ENCODE results near the gene VENTX.

Gene VENTX

GRCh38 chr10:133235265-133235855 is 2.3 kb upstream of the VENTX start:
- DNase-seq (ENCODE audit: low read depth, low spot score): no peak

DNA sequence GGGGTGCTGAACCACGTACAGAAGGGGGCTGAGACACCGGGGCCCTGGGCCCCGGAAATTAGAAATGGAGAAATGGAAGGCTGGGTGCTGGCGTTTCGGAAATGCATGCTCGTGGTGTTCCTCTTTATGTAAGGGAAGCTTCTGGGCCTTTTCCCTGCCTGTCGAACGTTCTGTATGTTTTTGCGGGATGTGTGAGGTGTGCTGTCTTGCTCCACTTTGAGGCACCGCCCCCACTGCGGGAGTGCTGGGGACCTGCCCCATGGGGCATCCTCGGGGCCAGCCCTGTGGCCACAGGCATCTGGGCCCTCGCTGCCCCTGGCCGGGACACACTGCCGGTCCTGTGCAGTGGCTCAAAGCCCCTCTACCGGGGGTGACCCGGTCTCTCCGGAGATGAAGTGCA is 1.7 kb upstream of the VENTX start:
- no peak for DNase-seq (ENCODE audit: low read depth, low spot score)

- no peak for DNase-seq (ENCODE audit: low read depth, low spot score)
Measured at GRCh38 chr10:133236401-133237240, 1.0 kb upstream of the VENTX start.

- no peak for DNase-seq (ENCODE audit: low read depth, low spot score)
Measured at GRCh38 chr10:133237241-133237587, 441 bp upstream of the VENTX start.

GRCh38 chr10:133238466-133238804 is 780 bp downstream of the VENTX start:
- no peak for DNase-seq (ENCODE audit: low read depth, low spot score)

GRCh38 chr10:133239990-133240389 is 2.3 kb downstream of the VENTX start:
- DNase-seq (ENCODE audit: low read depth, low spot score): no peak

DNA sequence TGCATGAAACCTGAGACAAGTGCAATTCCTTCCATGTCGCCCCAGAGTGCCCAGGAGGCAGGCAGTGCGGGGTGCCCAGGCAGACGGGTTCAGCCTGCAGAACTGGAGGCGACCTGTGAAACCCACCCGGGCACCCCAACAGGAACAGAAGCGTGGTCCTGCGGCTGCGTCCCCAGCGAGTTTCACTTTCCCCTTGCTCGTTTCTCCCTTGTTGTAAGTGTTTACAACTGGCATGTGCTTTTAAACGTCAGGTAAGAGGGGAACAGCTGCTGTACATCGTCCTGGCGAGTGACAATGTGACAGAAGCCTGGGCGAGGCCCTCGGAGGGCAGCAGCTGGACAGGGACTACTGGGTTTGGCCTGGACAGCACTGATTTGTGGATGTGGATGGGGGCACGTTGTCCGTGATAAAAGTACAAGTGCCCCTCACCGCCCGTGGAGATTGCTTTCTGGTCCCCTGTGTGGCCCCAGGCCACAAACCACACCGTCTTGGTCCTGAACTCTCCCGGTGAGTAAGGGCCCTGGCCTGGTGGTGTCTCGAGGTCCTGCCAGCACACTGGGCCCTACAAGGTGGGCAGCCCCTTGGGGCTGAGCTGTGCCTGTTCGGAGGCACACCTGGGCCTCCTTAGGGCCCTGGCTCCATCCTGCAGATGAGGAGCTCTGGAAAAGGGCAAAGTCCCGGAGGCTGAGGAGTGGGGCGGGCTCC is 4.0 kb downstream of the VENTX start:
- no peak for DNase-seq (ENCODE audit: low read depth, low spot score)

DNA sequence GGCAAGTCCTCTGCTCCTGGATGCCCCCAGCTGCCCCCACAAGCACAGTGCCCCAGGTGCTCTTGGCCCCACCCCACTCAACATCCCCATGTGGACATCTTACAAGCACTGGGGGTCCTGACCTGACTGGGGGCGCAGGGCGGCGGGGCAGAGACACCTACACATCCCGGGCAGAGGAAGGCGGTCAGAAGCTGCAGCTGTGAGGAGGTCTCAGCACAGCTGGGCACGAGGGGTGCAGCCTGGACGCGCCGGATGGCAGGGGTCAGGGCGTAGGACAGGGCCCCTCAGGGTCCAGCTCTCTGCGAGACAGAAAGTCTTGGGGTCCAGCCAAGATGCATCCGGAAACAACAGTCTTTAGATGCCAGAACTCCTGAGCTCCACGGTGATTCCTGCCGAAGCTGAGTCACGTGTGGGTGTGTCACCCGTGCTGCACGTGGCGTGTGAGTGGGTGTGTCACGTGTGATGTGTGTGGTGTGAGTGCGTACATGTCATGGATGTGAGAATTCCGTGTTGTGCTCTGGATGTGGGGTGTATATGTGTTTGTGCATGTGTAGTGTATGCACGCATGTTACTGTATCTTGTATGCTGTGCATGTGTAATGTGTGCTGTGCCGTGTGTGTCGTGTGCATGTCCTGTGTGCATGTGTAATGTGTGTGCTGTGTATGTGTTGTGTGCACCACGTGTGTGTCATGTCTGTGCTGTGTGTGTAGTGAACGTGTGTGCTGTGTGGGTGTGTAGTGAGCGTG is 5.1 kb downstream of the VENTX start:
- DNase-seq (ENCODE audit: low read depth, low spot score): no peak

DNA sequence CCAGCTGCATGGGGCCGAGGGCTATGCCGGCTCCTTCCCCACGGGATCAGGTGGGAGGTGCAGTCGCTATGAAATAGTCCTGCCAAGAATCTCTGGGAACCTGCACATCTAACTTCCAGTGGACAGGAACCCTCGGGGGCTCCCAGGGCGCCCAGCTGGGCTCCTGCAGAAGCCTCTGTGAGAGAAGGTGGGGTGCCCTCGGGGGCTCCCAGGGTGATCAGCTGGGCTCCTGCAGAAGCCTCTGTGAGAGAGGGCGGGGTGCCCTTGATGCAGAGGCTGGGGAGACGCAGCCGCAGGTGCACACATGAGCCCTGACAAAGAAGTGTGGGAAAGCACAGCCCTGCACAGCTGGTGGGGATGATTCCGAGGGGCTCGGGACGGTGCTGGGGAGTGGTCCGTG is 5.9 kb downstream of the VENTX start:
- no peak for DNase-seq (ENCODE audit: low read depth, low spot score)

DNA sequence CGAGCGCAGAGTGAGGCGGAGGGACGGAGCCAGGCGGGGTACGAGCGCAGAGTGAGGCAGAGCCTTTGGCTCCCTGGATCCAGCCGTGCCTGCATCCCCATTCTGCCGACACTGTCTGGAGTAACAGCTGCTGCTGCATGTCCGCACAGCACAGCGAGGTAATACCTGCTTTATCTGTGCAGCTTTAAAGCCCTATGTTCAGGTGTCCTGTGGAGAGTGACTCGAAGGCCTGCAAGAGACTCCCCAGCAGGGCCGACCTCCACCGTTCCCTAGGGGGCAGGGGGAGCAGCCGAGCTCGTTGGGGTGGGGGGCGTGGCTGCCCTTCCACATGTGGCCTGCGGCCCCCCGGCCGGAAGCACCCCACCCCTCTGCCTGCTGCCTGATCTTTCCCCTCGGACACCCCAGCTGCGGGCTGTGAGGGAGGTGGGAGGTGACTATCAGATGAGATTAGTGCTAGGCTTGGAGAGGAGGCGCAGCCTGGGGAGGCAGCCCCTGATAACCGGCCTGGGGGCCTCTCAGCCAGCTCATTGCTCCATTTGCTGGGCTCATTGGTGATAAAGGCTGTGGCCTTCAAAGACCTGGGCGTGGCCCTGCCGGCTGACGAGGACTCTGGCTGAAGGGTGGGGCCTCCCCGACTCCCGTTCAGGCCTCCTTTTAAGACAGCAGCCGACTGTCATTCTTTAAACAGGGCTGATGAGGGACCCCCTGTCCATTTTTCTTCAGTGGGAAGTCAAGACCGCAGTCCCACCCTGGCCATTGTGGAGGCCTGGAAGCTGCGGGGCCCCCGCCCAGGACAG is 8.0 kb downstream of the VENTX start:
- peak; percentile 74 for DNase-seq (ENCODE audit: low read depth, low spot score)

DNA sequence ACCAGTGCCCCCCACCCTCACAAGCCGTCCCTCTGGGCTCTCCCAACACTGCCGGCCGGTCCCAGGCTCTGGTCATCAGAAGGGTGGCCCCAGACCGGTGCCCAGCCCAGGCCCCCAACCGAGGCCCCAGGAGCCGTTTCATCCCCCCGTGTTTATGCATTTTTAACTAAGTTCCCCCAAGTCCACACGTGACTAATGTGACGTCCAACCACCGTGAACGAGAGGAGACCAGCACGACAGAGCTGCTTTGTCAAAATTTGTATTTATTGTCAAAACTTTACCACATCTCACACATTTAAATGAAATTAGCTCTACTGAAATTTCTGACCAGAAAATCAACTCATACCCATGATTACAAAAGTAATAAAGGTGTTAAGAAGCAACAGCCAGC is 8.6 kb downstream of the VENTX start:
- no peak for DNase-seq (ENCODE audit: low read depth, low spot score)

DNA sequence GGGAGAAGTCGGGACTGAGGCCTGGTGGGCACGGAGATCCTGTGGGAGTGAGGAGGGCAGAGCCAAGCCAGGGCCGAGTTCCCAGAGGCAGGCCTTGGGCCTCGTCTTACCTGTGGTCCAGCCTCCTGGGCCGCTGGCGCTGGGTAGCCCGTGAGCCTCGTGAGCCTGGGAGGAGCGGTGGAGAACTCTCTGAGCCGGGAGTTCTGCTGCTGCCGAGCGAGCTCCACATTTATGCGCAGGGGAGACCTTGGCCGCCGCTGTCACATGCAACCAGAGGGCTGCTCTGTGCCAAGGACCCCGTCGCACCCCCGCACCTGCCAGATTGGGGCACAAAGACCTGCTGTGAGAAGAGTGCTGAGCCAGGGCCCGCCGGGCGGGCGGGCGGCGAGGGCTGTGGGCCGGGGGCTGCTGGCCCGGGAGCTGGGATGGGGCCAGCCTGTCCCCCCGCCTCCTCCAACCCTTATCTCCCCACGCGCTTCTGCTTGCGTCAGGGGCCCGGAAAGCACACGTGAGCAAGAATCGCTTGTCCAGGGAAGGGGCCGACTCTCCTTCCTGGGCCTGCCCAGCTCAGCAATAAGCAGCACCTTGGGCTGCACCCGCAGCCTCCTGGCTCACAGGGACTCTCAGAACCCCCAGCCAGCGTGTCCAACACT is 10.2 kb downstream of the VENTX start:
- DNase-seq (ENCODE audit: low read depth, low spot score): no peak

- DNase-seq (ENCODE audit: low read depth, low spot score): no peak
Measured at GRCh38 chr10:133248334-133248715, 10.7 kb downstream of the VENTX start.

DNA sequence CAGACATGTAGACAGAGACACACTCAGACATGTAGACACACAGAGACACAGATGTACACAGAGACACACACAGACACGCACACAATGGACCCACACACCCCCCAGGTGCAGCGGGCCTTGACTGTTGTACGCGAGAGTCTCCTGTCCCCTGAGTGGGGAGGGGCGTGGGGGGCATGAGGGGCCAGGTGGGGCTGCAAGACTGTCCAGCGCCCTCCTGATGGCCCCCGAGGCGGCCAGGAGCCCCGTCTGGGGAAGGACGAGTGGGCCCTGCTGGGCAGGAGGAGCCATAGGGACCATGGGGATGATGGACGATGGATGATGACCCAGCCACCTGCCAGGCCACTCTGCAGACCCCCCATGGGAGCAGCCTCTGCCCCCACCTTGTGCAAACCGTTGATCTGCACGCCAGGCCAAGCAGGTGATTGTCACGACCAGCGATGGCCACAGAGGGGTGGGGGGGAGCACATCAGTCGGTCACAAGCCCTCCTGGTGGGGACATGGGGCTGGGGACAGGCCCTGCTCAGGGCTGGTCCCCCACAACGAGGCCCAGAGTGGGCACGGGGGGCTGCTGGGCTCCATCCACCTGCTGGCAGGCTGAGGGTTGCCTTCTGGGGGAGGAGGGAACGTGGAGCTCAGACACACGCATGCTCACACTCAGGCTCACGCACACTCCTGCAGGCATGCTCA is 11.6 kb downstream of the VENTX start:
- no peak for DNase-seq (ENCODE audit: low read depth, low spot score)

DNA sequence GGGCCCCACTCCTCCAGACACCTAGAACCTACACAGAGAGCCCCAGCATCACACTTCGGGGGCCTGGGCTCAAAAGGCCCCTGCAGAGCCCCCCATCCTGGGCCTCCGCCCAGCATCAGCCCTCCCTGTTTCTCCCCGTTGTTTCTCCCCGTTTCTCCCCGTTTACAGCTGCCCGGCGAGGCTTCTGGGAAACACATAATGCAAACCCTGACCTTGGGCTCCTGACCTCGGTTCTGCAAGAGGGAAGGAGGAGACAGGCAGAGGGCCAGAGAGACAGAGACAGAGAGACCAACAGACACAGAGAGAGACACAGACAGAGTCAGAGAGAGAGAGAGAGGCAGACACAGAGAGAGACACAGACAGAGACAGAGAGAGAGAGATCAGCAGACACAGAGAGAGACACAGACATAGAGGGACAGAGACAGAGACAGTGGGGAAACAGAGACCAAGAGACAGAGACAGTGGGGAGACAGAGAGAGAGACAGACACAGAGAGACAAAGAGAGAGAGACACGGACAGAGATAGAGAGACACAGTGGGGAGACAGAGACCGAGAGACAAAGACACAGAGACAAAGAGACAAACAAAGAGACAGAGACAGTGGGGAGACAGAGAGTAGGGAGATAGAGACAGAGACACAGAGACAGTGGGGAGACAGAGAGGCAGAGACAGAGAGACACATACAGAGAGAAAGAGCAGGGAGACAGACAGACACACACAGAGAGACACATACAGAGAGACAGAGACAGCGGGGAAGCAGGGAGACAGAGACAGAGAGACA is 12.5 kb downstream of the VENTX start:
- DNase-seq (ENCODE audit: low read depth, low spot score): no peak

- DNase-seq (ENCODE audit: low read depth, low spot score): no peak
Measured at GRCh38 chr10:133251388-133252222, 13.9 kb downstream of the VENTX start.

DNA sequence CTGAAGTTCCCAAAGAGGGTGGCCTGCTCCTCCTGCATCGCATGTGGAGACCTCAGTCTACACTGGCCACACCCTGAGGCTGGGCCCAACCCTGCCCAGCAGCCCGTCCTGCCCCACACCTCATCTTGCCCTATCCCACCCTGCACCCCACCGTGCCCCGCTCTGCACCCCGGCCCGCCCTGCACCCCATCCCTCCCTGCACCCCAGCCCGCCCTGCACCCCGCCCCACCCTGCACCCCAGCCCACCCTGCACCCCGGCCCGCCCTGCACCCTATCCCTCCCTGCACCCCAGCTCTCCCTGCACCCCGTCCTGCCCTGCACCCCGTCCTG is 14.5 kb downstream of the VENTX start:
- no peak for DNase-seq (ENCODE audit: low read depth, low spot score)

GRCh38 chr10:133253361-133253955 is 15.8 kb downstream of the VENTX start:
- DNase-seq (ENCODE audit: low read depth, low spot score): no peak
